IMR-90 (cell line): ENCODE measurements around the gene NUP50. TPM values are rescaled to one million over a fixed set of nuclear protein-coding genes. Genes with fewer than 3 reads are reported as not detected.

ENCODE experiments used
- ATAC-seq: fragments of 200-7000 bp; cut with Tn5 transposase; 2 replicates; pipeline ENCODE4 v1.9.1; 2020; ENCODE audit warnings: low read depth, mild to moderate bottlenecking, moderate library complexity
- BruUV-seq: library from RNA; stranded (reverse); fragments of 400-500 nt; replicated peaks from 2 replicates; lab custom pipeline; 2021; lab: Mats Ljungman, UMichigan
- CTCF ChIA-PET: fragments of 300-600 bp; formaldehyde crosslinking; extraction: SDS; loops from one replicate; lab custom pipeline; 2021; ENCODE audit warnings: antibody characterized with exemption; lab: Yijun Ruan, JAX
- POLR2A ChIA-PET: fragments of 300-600 bp; sonication (Branson Sonifier 250); formaldehyde crosslinking; loops from one replicate; lab custom pipeline; 2022; ENCODE audit warnings: antibody characterized with exemption; ENCODE audit not compliant: unreplicated experiment; lab: Charles Lee
- DNase-seq: peaks from one replicate; pipeline ENCODE4 v3.0.0; 2013
- H2AFZ ChIP-seq: replicated peaks from 2 replicates; pipeline ENCODE3; 2013; ENCODE audit warnings: low read length, mild to moderate bottlenecking; ENCODE audit not compliant: poor library complexity
- H2AK5ac ChIP-seq: 2 replicates; pipeline ENCODE4 v1.6.1; 2013; ENCODE audit warnings: low read depth, low read length, inconsistent platforms
- H2AK9ac ChIP-seq: replicated peaks from 2 replicates; pipeline ENCODE3; 2013; ENCODE audit warnings: mild to moderate bottlenecking, low read depth, low read length, moderate library complexity; ENCODE audit not compliant: poor library complexity
- H2BK120ac ChIP-seq: 2 replicates; pipeline ENCODE4 v1.6.1; 2013; ENCODE audit warnings: low read depth, low read length, inconsistent platforms
- H2BK15ac ChIP-seq: 3 replicates; pipeline ENCODE4 v1.6.1; 2013; ENCODE audit warnings: low read depth, low read length, inconsistent platforms
- H2BK20ac ChIP-seq: 2 replicates; pipeline ENCODE4 v1.6.1; 2013; ENCODE audit warnings: low read depth, mild to moderate bottlenecking, inconsistent platforms, low read length, moderate library complexity
- H2BK5ac ChIP-seq: 2 replicates; pipeline ENCODE4 v1.6.1; 2013; ENCODE audit warnings: mild to moderate bottlenecking, low read depth, low read length, inconsistent platforms; ENCODE audit not compliant: poor library complexity, severe bottlenecking
- H3K14ac ChIP-seq: replicated peaks from 2 replicates; pipeline ENCODE4 v1.6.1; 2013; ENCODE audit warnings: low read depth, low read length, inconsistent platforms
- H3K18ac ChIP-seq: 2 replicates; pipeline ENCODE4 v1.6.1; 2013; ENCODE audit warnings: low read depth, low read length, control low read depth
- H3K23ac ChIP-seq: 2 replicates; pipeline ENCODE4 v1.6.1; 2013; ENCODE audit warnings: low read depth, low read length, inconsistent platforms
- H3K27ac ChIP-seq: 2 replicates; pipeline ENCODE4 v1.5.1; 2013; ENCODE audit warnings: mild to moderate bottlenecking, control low read depth, low read length; ENCODE audit not compliant: insufficient read depth
- H3K27me3 ChIP-seq: 2 replicates; pipeline ENCODE4 v1.6.1; 2013; ENCODE audit warnings: low read length; ENCODE audit not compliant: control insufficient read depth, insufficient read depth
- H3K36me3 ChIP-seq: 2 replicates; pipeline ENCODE4 v1.6.1; 2013; ENCODE audit warnings: low read length, mixed read lengths; ENCODE audit not compliant: control insufficient read depth, insufficient read depth
- H3K4ac ChIP-seq: 2 replicates; pipeline ENCODE4 v1.6.1; 2013; ENCODE audit warnings: low read depth, low read length, inconsistent platforms
- H3K4me1 ChIP-seq: 2 replicates; pipeline ENCODE4 v1.6.1; 2013; ENCODE audit warnings: low read length, mixed read lengths; ENCODE audit not compliant: control insufficient read depth, insufficient read depth
- H3K4me2 ChIP-seq: 2 replicates; pipeline ENCODE4 v1.6.1; 2013; ENCODE audit warnings: low read depth, mild to moderate bottlenecking, control low read depth, low read length, moderate library complexity
- H3K4me3 ChIP-seq: 2 replicates; pipeline ENCODE4 v1.5.1; 2013; ENCODE audit warnings: low read depth, mild to moderate bottlenecking, control low read depth, low read length, moderate library complexity; ENCODE audit not compliant: insufficient read depth
- H3K56ac ChIP-seq: 2 replicates; pipeline ENCODE4 v1.6.1; 2013; ENCODE audit warnings: low read length, inconsistent platforms; ENCODE audit not compliant: insufficient read depth; ENCODE audit errors: extremely low read depth
- H3K79me1 ChIP-seq, 2 experiments: 2 replicates each; pipeline ENCODE4 v1.6.1; 2013; ENCODE audit warnings: low read length in 2 of 2, inconsistent platforms in 1 of 2, low read depth in 1 of 2
- H3K9ac ChIP-seq: 2 replicates; pipeline ENCODE4 v1.6.1; 2013; ENCODE audit warnings: low read depth, low read length, control low read depth
- H3K9me1 ChIP-seq: 2 replicates; pipeline ENCODE4 v1.6.1; 2013; ENCODE audit warnings: low read length, inconsistent platforms; ENCODE audit not compliant: insufficient read depth
- H3K9me3 ChIP-seq: 2 replicates; pipeline ENCODE4 v1.6.1; 2013; ENCODE audit warnings: low read length; ENCODE audit not compliant: control insufficient read depth, insufficient read depth
- H4K20me1 ChIP-seq: 2 replicates; pipeline ENCODE4 v1.6.1; 2013; ENCODE audit warnings: low read length, inconsistent platforms; ENCODE audit not compliant: insufficient read depth
- H4K5ac ChIP-seq: 2 replicates; pipeline ENCODE4 v1.6.1; 2013; ENCODE audit warnings: mild to moderate bottlenecking, low read depth, low read length, control low read depth
- H4K8ac ChIP-seq, 2 experiments: 2 replicates each; pipeline ENCODE4 v1.6.1; 2013; ENCODE audit warnings: low read depth in 2 of 2, low read length in 2 of 2, control low read depth in 1 of 2, inconsistent platforms in 1 of 2
- H4K91ac ChIP-seq: 2 replicates; pipeline ENCODE4 v1.6.1; 2013; ENCODE audit warnings: low read depth, low read length, inconsistent platforms; ENCODE audit not compliant: insufficient read depth
- MAZ ChIP-seq: IDR thresholded peaks from 2 replicates; pipeline ENCODE4 v1.6.1; 2012; ENCODE audit warnings: low read depth, mild to moderate bottlenecking, low read length, improper control_type of control experiment, moderate library complexity, borderline replicate concordance
- MXI1 ChIP-seq: IDR thresholded peaks from 2 replicates; pipeline ENCODE4 v1.6.1; 2012; ENCODE audit warnings: low read depth, mild to moderate bottlenecking, low read length, moderate library complexity, borderline replicate concordance
- POLR2A ChIP-seq: IDR thresholded peaks from 2 replicates; pipeline ENCODE4 v1.6.1; 2012; ENCODE audit warnings: mild to moderate bottlenecking, low read depth, low read length
- USF2 ChIP-seq: fragments of 150-350 bp; IDR thresholded peaks from 2 replicates; pipeline ENCODE4 v1.6.1; 2017; ENCODE audit warnings: mild to moderate bottlenecking, antibody characterized with exemption, low read length, low read depth
- WGBS, 2 experiments: methylation state at CpG; one replicate each; pipeline versions ENCODE4 v1.1.5 to v1.1.7; 2013; ENCODE audit warnings: missing lambda C conversion rate in 2 of 2; ENCODE audit not compliant: insufficient read length in 1 of 2; ENCODE audit errors: extremely low coverage in 2 of 2; 5-methylcytosine and 5-hydroxymethylcytosine counted together
- dilution Hi-C: fragments of 300-500 bp; cut with HindIII; formaldehyde crosslinking; loops from one replicate; pipeline ENCODE4 v1.14.3; 2018; ENCODE audit warnings: low sequenced_read_pairs; ENCODE audit not compliant: unreplicated experiment
- in situ Hi-C: fragments of 300-500 bp; cut with MboI; formaldehyde crosslinking; loops from 3 replicates; pipeline ENCODE4 v1.14.3; 2019; ENCODE audit warnings: low sequenced_read_pairs, inconsistent platforms, mixed read lengths
- intact Hi-C: fragments of 100-400 bp; cut with micrococcal nuclease; formaldehyde crosslinking; loops from 2 replicates; pipeline ENCODE4 v1.10.0; 2022
- polyA plus RNA-seq, 3 experiments: library from polyadenylated mRNA; depleted of rRNA; stranded (reverse); fragments of >200 nt; gene quantifications; 2 replicates each; pipeline ENCODE4 v1.2.3, GENCODE V29; 2012; ENCODE audit warnings: low replicate concordance in 1 of 3
- total RNA-seq: library from RNA; depleted of rRNA; stranded (reverse); fragments of >200 nt; gene quantifications from 2 replicates; pipeline ENCODE4 v1.2.3, GENCODE V29; 2012

Gene NUP50
- total and polyA plus RNA-seq, 2 of the 4 experiments (the other 2 are of a cell fraction) = 12.8 to 65.4 TPM

- no TSS peak for BruUV-seq
- H3K18ac ChIP-seq = peak overlapping the region; percentile 90
- H3K27me3 ChIP-seq = no peaks in the 10 kb centered on the region
- H2BK20ac ChIP-seq = no peak overlapping the region
- no peak overlapping the region; the same call in 1 of the 2 replicates for H4K91ac ChIP-seq
- in situ Hi-C loops = no loop called here
- WGBS, 2 experiments = no CpG with 5 or more reads among the region's 2 CpGs
- H3K79me1 ChIP-seq = peaks cover 20 to 48% of the 10 kb centered on the region in 2 experiments
- peak overlapping the region in 1 of 2 experiments; percentile 50; a peak in 1 of 4 replicates for H4K8ac ChIP-seq
- H2AFZ ChIP-seq = no peak overlapping the region
- H2BK15ac ChIP-seq = peak overlapping the region; percentile 41; the same call in 2 of the 3 replicates
- H3K14ac ChIP-seq = 0 out of 2 replicates have a peak overlapping the region, but pooled peaks have one; percentile 1
- H3K27ac ChIP-seq = peak overlapping the region; percentile 54; the same call in 1 of the 2 replicates
- peaks cover 12% of the 10 kb centered on the region for H3K9me1 ChIP-seq
- TF ChIP-seq MXI1 (no peak), POLR2A (no peak), MAZ (no peak), USF2 (no peak)
- dilution Hi-C loops = no loop called here
- peak overlapping the region; percentile 66 for H3K4ac ChIP-seq
- POLR2A ChIA-PET = no interaction called here
- H2BK120ac ChIP-seq = no peak overlapping the region
- peaks cover 4% of the 10 kb centered on the region for H3K36me3 ChIP-seq
- peak overlapping the region; percentile 10; the same call in 1 of the 2 replicates for H3K56ac ChIP-seq
- CTCF ChIA-PET = interaction anchor here (0.7 to 1.2 kb wide), 2 partner anchors 48 to 323 kb away, joined by 3 to 4 read pairs; no protein-coding TSS in a partner anchor
- intact Hi-C loops = no loop called here
- no peak overlapping the region for H3K23ac ChIP-seq
- H3K4me1 ChIP-seq = peaks cover 12% of the 10 kb centered on the region
- no peak overlapping the region for H2AK5ac ChIP-seq
- no peaks in the 10 kb centered on the region; the same call in 1 of the 2 replicates for H4K20me1 ChIP-seq
- H3K4me3 ChIP-seq = no peak overlapping the region
- H3K4me2 ChIP-seq = no peak overlapping the region
- no peaks in the 10 kb centered on the region for H3K9me3 ChIP-seq
- no peak overlapping the region for H2AK9ac ChIP-seq
- DNase-seq = no peak
- peak overlapping the region; percentile 12 for H2BK5ac ChIP-seq
- H3K9ac ChIP-seq = no peak overlapping the region
- peak overlapping the region; percentile 83 for H4K5ac ChIP-seq
- ATAC-seq = peak; percentile 33; the same call in 1 of the 2 replicates
Observed at GRCh38 chr22:45150139-45150538, 13.6 kb upstream of the NUP50 start.
